GM18858 (cell line): ENCODE measurements around the gene KDM8.
A peak's percentile ranks its signal among the peaks of the same experiment; 100 is the strongest.

Experiments used
- ATAC-seq: cut with Tn5 transposase; IDR thresholded peaks from one replicate; pipeline ENCODE4 v1.9.1; 2021; ENCODE audit not compliant: unreplicated experiment

Gene KDM8

DNA sequence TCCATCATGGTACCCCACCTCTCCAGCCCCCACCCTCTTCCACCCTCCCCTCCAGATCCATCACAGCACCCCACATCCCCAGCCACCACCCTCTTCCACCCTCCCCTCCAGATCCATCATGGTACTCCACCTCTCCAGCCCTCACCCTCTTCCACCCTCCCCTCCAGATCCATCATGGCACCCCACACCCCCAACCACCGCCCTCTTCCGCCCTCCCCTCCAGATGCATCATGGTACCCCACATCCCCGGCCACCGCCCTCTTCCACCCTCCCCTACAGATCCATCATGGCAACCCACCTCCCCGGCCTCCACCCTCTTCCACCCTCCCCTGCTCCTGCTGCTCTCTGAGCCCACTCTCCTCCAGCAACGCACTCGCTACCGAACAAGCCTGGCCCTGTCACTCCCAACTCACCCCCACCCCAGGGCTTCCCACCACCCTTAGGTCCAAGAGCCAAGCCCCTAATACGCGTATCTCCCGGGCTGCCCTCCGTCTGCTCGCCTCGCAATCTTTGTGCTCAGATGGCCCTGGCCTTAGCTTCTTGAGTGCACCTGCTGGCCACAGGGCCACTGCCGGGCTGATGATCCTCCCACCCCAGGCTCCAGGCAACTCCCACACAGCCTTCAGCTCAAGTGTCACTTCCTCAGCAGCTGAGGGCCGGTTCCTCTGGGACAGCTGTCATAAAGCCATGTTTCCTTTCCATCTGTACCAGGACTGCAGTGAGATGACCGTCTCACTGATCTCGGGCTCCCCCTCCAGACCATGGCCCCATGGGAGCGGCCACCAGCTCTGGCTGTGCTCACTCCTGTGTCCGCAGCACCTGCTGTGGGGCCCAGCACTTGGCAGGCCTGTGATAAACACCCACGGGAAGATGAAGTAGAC lies 25.5 kb downstream of the KDM8 start:
- no peak for ATAC-seq

DNA sequence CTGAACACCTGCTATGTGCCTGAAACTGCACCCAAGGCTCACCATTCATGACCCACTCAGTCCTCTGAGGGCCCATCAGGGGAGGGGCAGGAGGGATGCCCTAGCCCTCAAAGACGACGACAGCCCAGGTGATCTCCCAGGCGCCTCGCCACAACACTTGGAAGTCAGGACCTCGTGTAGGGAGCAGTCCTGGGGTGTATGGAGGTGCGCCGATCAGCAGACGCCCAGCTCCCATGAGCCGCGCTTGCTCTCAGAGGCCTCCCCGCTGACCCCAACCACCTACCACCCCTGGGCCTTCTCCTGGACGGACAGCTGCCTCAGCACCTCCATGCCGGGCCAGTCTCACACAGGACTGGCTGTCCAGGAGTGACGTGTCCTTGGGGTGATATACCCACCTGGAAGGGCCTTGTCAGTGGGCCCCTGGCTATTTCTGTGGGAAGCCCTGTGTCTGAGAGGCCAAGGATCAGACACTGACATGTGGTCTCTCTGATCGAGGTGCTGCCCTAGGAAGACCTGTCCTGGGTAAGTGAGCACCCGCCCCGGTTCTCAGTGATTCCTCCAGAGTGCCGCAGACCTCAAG lies 26.7 kb downstream of the KDM8 start:
- ATAC-seq = no peak

GRCh38 chr16:27230562-27231001 lies 27.3 kb downstream of the KDM8 start:
- no peak for ATAC-seq

- no peak for ATAC-seq
Observed at GRCh38 chr16:27231692-27232060, 28.4 kb downstream of the KDM8 start.

GRCh38 chr16:27232061-27232900 lies 29.0 kb downstream of the KDM8 start:
- peak; percentile 40 for ATAC-seq

- no peak for ATAC-seq
Observed at GRCh38 chr16:27232901-27233625, 29.7 kb downstream of the KDM8 start.

DNA sequence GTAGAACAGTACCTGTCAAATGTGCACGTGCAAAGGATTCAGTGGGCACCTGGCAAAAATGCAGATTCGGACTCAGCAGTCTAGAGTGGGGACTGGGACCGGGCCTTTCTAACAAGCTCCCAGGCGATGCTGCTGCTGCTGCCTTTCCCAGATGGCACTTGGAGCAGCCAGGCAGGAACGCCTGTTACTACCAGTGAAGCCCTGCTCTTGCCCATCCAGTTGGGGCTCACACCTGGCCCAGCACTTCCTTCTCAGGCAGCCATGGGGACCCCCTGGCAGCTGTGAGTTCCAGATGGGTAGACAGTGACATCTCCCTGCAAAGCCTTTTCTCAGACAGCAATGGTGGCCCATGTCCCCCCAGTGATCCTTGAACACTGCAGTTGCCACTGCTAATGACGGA lies 30.4 kb downstream of the KDM8 start:
- ATAC-seq = no peak

DNA sequence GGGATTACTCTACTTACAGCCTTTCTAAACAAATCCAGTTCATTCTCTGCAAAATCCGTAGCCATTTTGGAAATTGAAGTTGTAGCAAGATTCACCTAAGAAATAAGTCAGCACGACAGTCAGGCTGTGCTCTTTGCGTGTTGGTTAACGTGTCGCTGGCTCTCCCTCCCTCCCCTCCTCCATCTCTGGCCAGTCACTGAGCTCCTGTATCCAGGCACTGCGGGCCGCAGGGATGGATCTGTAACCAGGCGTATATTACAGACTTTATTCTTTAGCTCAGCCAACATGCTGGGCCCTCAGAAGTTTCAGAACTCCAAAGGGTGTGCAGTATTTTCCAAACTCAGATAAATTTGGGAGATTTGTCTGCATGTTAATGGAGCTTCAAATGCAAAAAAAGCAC lies 30.8 kb downstream of the KDM8 start:
- no peak for ATAC-seq

- no peak for ATAC-seq
Observed at GRCh38 chr16:27234603-27235002, 31.3 kb downstream of the KDM8 start.

DNA sequence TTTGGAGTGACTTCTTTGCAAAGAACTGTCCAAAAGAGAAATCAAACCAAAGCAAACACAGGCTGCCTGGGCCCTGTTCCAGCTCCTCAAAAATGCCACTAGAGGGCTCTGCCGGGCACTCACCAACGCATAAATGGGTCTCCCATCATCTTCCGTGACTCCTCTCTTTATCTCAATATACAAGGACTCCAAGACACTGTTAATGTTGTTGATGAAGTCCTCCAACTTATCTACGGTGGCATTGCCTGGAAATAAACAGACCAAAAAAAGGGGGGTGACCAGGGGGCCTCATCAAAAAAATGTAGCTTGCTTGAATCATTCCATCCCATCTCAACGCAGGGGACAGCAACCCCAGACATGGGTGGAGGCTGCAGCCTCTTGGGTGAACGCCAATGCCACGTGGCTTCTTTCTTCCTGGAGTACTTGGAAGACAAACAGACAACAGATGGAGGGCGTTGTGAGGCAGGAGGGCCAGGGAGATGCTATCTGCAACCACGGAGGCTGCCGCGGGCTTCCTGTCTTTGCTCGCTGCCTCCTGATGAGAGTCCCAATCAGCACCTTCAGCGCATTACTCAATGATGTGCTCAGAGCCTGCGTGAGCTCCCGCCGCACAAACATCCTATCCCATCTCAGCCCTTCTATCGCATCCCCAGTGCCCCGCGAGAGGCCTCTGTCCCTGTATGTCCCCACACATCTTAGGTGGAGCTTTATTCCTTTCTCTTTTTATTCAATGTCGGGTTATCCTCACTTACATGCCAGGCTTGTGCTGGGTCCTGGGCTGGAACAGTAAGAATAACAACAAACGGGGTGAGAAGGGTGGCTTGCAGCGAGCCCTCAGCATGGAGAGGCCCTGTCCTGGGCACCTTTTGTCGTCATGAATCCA lies 32.0 kb downstream of the KDM8 start:
- ATAC-seq = no peak

DNA sequence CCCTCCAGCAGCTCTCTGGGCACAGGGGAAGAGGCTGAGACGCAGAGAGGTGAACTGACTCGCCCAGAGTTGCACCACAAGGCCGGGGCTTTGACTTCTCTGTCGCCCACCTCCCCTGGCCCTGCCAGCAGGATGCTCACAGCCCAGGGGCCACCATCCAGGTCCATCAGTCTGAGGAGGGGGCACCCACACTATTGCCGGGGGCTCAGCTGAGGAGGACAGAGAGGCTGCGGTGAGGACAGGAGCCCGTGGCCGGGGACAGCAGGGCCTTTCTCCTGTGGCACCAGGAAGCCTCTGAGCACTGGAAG lies 32.6 kb downstream of the KDM8 start:
- ATAC-seq = no peak

GRCh38 chr16:27236635-27237218 lies 33.4 kb downstream of the KDM8 start:
- ATAC-seq = no peak

GRCh38 chr16:27237219-27238015 lies 34.1 kb downstream of the KDM8 start:
- ATAC-seq = no peak

GRCh38 chr16:27238016-27238587 lies 34.8 kb downstream of the KDM8 start:
- no peak for ATAC-seq

DNA sequence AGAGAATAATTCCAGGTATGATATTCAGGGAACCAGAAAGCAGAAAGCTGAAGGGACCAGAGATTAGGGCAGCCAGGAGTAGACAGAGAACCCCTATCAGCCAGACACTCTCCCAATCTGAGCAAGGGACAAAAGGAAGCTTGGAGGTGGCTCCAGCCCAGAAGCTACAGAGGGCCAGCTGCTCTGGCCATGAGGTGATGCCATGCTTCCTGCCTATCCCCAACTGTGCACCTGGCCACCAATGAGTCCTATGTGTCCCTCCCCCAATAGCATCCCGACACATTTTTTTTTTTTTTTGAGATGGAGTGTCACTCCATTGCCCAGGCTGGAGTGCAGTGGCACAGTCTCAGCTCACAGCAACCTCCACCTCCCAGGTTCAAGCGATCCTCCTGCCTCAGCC lies 35.3 kb downstream of the KDM8 start:
- no peak for ATAC-seq

- no peak for ATAC-seq
Observed at GRCh38 chr16:27239026-27239425, 35.7 kb downstream of the KDM8 start.

- no peak for ATAC-seq
Observed at GRCh38 chr16:27239906-27240655, 36.8 kb downstream of the KDM8 start.

DNA sequence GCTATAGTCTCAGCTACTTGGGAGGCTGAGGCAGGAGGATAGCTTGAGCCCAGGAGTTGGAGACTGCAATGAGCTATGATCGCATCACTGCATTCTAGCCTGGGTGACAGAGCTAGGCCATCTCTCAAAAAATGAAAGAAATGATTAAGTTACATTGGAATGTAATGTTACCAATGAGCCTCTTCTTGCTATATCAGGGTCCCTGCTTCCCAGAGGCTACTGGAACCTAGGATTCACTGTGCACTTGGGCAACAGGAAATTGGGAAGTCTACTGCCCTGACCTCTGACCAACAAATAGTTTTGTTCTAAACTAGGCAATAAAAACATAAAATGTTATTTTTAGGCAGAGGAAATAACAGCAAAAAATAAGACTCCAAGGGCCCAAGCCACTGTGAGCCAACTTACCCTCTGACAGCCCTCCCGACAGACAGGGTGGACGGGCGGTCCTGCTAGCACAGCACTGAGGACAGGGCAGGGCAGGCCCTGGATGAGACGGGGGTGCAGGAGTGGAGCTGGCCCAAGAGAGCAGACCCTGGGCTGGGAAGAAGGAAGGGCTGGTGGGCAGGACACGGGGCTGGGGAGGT lies 37.7 kb downstream of the KDM8 start:
- no peak for ATAC-seq
